ENCODE results near the gene ZNF839. TPM values are rescaled to one million over a fixed set of nuclear protein-coding genes. Genes with fewer than 3 reads are reported as not detected.
"Not testable (repeated sequence)": the region's sequence is repeated elsewhere in the genome, so short reads cannot be mapped to it uniquely, and the experiment has no call there.

The ZNF839 gene
- total RNA-seq, 1 donor from 2014 or later, result 8.3 TPM

DNA sequence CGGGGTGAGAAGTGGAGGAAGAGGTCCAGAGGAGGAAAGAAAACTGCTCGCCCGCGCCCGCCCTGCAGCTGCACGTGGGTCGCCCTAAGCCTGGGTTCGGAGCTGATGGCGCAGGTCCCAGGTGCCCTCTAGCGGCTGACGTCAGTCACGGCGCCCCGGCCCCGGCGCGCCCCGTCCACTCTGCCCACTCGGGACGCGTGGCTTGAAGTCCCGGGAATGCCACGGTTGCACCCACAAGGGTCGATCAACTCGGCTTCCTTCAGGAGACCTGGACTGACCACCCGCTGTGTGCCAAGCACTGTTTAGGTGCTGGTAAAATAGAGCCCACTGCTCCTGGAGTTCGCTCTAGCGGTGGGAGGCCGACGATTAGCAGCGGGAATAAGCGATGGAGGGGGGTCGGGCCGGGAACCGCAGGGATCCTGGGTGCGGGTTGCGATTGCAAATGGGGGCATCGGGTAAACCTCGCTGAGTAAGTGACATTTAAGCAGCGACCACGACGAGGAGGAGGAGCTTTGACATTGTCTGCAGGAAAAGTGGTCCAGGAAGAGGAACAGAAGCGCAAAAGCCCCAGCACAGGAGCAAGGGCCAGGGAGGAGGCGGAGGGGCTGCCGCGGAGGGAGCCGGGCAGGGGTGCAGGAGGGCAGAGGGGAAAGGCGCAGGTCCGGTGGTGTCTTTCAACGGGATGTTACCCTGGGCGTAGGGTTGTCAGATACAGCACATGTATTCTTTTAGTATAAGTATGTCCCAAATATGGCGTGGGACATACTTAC lies 5.1 kb upstream of the ZNF839 start:
- peak; percentile 79 for DNase-seq (ENCODE audit: low read depth)

DNA sequence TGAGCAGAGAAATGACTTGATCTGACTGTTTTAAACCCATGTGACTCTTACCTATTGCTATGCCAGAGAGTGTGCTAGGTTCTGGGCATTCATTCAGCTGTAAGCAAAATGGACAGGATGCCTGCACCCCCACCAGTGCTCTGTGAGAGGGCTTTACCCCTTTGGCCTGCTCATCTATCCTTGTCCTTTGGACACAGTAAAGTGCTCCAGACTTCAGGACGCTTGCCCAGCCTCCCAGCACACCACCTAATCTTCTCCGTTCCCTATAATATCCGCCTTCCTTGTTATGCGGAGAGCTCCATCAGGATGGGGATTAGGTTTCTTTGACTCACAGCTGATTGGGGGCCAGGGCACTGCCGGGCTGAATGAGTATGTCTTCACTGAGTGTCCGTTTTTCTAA lies 4.4 kb upstream of the ZNF839 start:
- no peak for DNase-seq (ENCODE audit: low read depth)

DNA sequence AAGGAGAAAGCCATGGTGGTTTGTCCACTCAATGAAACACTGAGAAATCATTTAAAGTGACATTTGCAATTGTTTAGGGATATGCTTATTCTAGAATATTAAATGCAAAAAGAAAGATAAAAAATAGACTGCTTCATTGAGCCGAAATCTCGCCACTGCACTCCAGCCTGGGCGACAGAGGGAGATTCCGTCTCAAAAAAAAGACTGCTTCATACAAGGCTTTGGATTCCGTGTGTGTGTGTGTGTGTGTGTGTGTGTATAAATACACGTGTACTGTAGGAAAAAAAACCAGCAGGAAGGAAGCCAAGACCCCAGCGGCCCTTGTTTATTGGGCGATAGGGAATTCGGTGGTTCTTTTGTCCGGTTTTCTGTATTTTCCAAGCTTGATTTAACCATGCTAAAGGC lies 3.2 kb upstream of the ZNF839 start:
- DNase-seq (ENCODE audit: low read depth), result peak; percentile 67

DNA sequence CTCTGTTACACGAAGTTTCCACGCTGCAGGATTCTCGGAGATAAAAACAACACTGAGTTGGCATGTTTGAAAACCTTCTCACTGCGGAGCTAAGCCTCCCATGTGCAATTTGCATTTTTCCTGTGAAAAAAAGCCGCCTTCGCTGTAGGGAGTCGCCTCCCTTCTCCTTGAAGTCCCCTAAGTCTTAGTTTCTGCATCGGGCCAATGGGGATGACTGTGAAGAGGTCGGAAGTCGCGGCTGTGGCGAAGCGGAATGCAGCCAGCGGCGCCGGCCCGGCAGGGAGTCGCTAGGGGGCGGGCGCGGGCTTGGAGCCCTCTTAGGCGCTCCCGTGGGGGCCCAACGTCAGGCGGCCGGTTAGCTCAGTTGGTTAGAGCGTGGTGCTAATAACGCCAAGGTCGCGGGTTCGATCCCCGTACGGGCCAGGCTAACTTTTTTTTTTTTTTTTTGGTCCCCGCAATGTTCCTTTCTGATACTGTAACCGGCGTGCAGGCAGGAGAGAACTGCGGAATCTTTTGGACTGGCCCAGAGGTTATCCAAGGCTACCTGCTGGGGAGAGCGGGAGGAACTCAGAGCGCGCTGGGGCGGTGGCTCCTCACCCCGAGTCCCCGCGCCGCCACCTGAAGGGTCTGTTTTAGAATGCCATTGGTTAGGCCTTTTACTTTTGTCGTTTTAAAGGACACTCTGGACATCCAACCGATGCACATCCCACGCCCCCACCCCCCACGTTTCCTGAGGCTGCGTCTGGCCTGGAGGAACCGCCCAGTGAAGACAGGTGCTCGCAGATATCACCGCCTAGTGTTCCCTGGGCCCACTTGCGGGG lies 2.6 kb upstream of the ZNF839 start:
- peak; percentile 90 for DNase-seq (ENCODE audit: low read depth)

DNA sequence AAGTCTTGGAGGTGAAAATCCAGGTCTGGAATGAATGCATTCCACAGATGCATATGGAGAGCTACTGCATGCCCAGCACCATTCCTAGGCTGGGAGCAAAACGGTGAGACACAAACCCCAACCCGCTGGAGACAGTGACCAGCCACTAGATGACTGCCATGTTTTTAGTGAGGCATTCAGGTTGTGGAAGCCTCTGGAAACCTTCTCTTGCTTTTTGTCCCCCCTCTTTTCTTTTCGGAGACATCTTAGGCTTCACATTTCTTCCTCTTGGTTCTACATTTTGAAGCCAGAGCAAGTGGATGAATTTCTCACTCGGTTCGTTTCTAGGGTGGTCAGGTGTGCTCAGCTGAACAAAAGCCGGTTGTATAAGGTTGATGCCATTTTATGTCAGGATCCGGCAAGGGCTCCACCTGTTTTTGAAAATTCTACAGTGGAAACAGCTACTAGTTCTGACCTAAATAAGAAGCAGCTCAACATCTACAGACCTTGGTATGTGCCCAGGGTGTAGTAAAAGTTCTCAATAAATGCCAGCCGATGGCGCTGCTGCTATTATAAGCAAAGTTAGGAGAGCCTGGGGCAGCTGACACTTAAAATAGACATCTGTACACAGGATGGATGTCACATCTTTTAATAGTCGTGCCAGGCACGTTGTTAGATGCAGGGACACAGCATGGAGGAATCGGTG lies 1.8 kb upstream of the ZNF839 start:
- peak; percentile 90 for DNase-seq (ENCODE audit: low read depth)

DNA sequence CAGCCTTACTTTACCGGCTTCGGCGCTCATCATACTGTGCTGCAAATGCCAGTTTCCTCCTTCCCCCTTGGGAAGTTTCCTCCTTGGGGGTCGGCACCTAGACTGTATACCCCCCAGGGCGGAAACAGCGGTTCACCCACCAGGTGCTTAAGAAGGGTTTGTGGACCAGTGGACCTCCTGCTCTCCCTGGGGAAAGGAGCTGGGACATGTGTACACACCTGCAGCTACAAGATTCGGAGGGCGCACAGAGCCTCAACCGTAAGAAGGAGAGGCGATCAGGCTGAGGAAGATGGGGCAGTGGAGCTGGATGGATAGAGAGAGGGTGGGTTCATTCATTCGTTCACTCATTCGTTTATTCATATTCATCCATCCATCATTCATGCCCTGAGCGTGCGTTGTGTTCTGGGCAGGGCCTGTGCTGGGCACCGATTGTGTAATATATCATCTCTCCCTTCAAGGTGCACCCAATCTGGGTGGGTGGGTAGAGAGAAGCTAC lies 717 bp upstream of the ZNF839 start:
- DNase-seq (ENCODE audit: low read depth), result no peak

DNA sequence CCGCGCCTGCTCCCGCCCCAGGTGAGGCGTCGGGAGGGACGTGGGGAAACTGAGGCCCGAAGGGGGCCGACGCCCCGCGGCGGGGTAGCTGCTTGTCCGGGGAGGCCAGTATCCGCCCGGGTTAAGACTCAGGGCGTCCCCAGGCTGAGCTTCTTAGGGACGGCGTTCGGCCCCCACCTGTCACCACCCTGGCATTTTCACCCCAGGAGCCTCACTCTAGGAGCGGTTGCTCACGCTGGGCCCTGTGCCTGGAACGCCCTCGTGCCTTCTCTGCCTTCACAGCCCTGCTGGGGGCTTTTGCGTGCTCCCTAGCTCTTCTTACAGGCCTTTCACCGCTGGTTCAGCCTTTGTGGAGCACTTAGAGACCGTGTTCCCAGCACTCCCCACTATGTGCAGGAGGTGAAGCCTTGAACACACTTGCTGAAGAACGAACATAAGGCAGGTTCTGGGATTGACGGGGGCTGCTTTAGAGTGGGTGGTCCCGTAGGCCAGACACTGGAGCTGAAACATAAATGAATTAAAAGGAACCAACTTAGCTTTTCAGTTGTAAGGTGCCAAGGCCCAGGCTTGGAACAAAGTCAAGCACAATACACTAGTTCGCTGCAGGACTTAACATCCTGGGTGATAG lies 601 bp downstream of the ZNF839 start:
- peak; percentile 59 for DNase-seq (ENCODE audit: low read depth)

DNA sequence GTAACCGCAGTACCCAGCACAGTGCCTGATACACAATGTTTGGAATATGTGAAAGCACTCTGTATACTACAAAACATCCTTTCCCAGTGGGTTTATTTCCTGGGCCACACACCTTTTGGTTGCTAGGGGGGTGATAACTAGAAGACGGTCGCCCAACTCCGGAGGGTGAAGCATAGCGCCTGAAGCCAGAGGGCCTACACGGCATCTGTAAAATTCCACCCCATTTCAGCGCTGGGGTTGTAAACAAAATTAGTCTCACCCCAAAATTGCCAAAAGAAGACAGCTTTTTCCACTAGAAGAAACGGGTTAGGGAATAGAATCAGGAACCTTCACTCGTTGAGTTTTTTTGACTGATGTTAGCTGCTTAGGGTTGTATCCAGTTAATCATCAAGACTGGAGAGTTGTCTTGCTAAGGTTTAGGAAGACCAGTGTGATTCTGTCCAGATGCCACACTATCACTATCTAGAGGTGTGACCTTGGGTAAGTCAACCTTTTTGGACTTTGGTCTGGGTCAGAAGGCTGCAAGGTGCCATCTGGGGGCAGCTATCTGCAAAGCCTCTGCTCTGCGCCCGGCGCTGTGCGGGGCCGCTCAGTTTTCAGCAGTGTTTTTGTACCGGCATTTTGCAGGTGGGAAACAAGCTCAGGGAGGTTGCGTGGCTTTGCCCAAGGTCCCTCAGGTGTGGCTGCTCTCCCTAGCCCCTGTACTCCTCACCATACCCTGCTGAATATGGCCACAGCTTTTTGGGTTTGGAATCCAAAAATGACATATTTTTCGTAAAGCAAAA lies 1.3 kb downstream of the ZNF839 start:
- no peak for DNase-seq (ENCODE audit: low read depth)

DNA sequence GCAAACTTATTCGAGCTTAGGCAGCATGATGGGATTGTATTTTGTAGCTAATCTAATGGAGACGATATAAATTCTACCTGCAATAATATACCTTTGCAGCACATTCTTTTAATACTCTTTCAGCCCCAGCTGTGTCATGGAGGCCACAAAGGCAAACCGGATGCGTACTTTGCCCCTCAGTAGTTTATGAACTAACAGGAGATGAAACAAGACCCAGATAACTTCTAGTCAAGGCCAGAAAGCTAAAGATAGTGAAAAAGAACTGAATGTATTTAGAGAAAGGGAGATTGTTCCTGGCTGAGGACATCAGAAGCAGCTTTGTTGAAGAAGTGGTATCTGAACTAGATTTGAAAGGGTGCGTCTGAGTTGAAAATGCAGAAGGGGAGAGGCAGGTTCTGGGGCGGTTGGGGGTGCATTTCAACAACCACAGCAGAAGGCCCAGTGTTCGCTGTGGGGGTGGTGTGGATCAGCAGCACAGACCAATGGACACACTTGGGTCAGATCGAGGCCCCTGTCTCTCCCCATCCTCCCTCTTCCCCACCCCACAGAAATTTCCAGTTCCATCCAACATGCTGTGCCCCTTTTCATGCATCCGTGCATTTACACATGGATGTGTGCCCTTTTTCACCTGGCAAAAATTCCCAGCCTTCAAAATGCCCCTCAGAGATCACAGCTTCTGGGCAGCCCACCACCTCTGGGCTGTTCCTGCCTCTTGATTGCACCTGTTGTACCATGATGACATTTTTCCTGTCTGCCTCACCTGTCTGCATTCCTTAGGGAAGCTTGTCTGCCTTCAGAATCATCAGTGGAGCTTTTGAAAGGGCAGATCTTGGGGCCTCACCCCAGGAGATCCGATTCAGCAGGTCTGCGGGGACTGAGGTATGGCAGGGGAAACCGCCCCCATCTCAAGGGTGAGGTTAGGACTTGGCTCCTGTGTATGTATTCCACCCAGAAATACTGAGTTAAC lies 2.2 kb downstream of the ZNF839 start:
- no peak for DNase-seq (ENCODE audit: low read depth)

DNA sequence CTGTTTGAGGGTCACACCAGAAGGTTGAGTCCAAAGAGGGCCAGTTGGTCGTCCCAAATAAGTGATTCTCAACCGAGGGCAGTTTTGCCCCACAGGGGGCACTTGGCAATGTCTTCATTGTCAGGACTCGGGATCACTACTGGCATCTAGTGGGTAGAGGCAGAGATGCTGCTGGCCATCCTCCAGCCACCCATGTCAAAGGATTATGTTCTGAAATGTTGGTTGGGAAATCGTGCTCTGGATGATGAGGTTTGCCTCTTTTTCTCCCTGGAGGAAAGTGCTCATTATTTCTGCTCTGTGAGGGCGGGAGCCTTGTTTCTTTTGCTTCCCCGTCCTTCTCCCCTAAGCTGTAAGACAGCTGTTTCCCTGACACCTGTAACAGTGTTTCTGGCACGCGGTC lies 3.6 kb downstream of the ZNF839 start:
- DNase-seq (ENCODE audit: low read depth), result peak; percentile 87

DNA sequence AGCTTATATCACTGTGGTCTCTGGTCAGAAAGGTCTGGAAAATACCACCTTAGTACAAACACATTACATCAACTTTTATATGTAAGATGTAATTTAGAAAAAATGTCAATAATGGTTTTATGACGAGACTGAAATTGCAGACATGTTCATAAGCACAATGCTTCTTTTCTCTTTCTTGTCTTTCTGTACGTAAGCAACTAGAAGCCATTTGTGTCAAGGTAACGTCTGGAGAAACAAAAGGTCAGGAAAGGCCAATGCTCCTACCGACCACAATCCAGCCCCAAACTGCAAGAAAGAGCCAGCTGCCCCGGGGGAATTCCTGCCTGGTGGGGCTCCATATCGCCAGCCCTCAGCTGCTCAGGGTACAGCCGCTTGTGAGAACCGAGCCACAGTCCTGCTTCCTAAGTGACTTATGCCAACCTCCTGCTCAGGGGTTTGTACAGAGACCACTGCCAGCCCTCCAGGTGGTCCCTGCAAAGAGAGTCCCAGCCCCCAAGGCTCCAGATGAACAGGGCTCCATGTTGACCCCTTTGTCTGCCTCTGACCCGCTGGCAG lies 6.3 kb downstream of the ZNF839 start:
- DNase-seq (ENCODE audit: low read depth), result peak; percentile 53

DNA sequence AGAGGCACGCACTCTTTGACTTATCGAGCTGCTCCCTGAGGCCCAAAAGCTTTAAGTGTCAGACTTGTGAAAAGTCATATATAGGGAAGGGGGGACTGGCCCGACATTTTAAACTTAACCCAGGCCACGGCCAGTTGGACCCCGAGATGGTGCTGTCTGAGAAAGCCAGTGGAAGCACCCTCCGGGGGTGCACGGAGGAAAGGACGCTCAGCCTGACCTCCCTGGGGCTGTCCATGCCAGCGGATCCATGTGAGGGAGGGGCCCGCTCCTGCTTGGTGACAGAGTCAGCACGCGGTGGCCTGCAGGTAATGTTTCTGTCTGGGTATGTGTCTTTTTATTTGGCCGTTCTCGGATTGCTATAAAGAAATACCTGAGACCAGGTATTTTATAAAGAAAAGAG lies 7.0 kb downstream of the ZNF839 start:
- no peak for DNase-seq (ENCODE audit: low read depth)

DNA sequence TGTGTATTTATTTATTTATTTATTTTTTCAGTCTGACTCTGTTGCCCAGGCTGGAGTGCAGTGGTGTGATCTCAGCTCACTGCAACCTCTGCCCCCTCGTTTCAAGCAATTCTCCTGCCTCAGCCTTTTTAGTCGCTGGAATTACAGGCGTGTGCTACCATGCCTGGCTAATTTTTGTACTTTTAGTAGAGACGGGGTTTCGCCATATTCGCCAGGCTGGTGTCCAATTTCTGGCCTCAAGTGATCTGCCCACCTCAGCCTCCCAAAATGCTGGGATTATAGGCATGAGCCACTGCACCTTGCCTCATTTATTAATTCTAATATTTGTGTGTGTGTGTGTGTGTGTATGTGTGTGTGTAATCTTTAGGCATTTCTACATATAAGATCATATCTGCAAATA lies 9.8 kb downstream of the ZNF839 start:
- DNase-seq (ENCODE audit: low read depth), result not testable (repeated sequence)

DNA sequence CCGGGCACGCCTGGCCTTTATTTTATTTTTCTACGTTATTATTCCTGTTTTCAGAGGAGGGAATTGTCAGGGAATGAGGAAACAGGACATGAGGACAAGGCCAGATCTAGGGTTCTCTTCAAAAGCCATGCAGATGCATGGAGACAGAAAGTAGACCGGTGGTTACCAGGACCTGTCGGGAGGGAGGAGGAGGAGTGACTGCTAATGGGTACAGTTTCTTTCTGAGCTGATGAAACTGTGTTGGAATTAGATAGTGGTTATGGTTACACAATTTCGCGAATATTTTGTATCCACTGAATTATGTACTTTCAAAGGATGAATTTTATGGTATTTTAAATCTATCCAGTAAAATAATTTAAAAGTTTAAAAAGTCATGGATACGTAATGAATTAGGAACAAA lies 11.3 kb downstream of the ZNF839 start:
- DNase-seq (ENCODE audit: low read depth), result no peak

DNA sequence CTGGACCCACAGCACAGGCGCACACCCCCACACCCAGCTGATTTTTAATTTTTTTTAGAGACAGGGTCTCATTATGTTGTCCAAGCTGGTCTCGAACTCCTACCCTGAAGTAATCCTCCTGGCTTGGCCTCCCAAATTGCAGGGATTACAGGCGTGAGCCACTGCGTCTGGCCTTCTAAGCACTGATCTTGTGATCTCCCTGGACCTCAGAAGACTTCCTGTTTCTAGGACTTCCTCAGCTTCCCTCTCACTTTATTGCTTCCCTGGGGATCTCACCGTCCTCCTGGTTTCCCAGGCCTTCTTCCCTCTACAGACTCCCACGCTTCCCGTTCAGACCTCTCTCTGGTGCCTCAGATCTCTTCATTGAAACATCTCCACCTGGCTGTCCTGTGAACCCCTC lies 13.8 kb downstream of the ZNF839 start:
- no peak for DNase-seq (ENCODE audit: low read depth)

DNA sequence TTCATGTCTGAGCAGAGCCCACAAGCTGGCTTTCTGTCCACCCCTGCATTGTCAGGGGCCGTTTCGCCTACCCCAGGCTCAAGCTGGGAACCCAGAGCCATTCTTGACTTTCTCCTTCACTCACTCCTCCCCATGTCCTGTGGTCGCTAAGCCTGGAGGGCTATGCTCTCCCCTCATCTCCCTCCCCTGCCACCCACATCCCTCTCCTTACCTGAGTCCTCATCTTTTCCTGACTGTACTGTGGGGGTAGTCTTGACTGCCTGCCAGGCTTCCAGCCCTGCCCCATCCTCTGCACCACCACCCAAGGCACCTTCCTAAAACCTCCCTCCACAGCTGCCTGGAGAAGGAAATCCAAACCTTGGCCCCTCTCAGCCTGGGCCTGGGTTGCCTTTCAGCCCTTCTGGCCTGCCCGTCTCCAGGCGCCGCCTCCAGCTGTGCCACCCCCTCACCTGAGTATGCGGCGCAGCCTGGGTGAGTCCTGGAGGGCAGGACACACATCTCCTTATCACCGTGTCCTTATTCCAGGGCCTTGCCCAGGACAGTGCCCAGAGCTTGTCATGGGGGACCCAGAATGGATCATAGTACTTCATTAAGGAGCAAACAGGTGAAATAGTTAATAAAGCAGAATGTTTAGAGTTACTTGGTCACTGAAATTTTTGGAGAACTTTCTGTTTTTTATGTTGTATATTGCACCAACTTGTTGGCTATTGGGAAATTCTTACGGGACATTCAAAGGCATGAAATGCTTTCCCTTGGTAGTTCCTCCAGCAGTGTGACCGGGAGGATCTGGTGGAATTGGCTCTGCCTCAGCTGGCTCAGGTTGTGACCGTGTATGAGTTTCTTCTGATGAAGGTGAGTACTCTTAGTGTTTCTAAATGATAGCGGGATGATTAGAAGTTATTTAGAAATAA lies 14.5 kb downstream of the ZNF839 start:
- no peak for DNase-seq (ENCODE audit: low read depth)

DNA sequence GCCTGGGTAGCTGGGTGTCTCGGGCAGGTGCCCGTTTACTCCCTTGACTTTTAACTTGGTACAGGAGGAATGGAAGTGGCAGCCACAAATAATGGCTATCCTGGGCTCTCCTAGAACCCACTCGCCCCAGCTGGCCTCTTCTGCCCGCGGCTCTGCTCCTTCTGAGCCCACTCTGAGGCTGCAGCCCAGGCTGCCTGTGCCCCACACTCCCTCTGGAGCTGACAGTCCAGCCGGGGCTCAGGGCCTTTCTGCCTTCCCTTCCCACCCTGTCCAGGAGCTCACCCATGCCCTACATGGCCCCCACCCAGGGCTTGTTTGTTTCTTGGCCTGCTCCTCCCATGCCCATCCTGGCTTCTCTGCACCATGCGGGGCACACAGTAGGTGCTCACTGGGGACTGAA lies 15.6 kb downstream of the ZNF839 start:
- no peak for DNase-seq (ENCODE audit: low read depth)

DNA sequence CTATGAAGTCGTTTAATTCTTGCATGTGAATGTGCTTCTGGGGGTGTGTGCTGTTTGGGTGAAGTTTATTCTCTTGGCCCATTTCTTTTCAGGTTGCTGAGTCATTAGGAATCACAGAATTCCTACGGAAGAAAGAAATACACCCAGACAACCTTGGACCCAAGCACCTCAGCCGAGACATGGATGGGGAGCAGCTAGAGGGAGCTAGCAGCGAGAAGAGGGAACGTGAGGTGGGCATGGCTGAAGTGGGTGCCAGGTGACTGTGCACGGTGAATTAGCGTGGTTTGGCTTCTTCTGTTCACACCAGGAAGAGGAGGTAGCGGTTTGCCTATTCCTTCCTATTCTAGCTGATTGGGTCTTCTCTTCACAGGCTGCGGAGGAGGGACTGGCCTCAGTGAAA lies 19.2 kb downstream of the ZNF839 start:
- no peak for DNase-seq (ENCODE audit: low read depth)

Data from myocyte (in vitro differentiated cells).